HG03460 (cell line): ENCODE measurements around the gene IGF1R.

Experiments used
- ATAC-seq: cut with Tn5 transposase; IDR thresholded peaks from one replicate; pipeline ENCODE4 v1.9.1; 2021; ENCODE audit not compliant: unreplicated experiment

IGF1R gene

DNA sequence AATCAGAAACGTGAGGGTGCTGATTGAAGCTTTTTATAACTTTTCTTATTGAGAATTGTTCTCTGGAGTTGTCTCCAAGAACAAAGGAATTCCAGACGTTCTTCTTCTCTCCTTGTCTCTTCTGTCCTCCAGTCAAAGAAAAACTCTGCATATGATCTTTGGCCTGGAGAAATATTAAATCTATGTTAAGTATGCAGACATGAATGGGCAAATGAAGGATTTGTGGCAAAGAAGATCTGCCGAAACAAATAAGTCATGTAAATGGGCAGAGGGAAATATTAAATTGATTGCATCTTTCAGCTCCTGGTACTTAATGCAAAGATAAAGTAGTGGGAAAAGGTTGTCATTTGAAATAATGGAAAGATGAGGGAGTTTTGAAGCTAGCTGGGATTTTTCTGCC is 74.9 kb downstream of the IGF1R start:
- ATAC-seq, result no peak

GRCh38 chr15:98724048-98724447 is 75.7 kb downstream of the IGF1R start:
- no peak for ATAC-seq

GRCh38 chr15:98724494-98724893 is 76.2 kb downstream of the IGF1R start:
- no peak for ATAC-seq

GRCh38 chr15:98725874-98726273 is 77.5 kb downstream of the IGF1R start:
- no peak for ATAC-seq

DNA sequence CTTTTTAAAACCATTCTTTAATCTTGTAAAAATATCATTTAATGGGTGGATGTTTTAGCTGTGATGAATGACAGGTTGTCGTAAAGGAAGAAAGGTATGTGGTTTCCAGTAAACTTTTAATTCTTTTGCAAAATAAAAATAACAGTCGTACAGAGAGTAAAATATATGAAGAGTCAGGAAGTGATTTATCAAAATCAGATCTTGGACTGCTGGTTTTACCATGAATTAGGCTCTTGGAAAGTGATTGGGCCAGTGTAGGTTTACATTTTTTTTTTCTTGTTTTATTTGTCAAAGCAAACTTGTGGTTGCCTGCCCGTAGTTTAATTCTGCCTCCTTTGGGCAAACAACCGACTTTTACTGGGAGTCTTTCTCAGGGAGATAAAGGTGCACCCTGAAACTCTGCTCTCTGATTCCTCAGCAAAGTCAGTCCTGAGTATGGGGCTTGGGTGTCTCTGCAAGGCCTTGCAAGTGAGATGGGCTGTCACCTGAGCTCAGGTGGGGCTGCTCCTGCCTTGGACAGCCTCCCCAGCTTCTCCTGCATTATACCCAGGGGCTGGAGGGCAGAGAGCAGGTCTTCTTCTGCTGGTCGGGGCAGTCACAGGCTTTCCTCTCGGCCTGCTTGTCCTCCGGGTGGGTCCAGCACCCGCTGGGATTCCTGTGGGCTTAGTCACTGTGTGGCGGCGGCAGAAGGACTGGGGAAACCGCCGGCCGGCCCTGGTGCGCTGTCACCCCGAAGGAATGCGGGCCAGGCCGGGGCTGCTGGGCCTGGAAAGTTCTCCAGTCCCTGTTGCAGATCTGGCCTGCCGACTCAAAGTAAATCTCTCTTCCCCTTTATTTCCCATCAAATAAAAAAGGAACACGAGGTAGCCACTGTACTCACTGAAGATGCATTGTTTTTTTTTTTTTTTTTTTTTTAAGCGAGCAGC is 79.0 kb downstream of the IGF1R start:
- no peak for ATAC-seq

- ATAC-seq, result no peak
These were observed 79.9 kb downstream of the IGF1R start for GRCh38 chr15:98728082-98728810.

DNA sequence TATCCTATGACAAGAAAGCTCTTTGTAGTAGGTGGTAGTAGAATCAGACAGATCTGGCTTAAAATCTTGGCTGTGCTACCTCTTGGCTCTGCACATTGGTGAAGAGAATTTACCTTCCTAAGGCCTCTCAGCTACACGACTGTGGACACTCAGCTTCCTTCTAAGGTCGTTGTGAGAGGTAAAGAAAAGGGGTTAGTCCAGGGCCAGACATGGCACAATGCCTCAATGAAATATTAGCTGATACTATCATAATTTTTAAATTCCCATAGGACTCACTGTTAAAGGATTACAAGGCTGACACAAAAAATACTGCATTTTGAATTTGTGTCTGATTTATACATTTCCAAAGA is 80.4 kb downstream of the IGF1R start:
- ATAC-seq, result no peak

DNA sequence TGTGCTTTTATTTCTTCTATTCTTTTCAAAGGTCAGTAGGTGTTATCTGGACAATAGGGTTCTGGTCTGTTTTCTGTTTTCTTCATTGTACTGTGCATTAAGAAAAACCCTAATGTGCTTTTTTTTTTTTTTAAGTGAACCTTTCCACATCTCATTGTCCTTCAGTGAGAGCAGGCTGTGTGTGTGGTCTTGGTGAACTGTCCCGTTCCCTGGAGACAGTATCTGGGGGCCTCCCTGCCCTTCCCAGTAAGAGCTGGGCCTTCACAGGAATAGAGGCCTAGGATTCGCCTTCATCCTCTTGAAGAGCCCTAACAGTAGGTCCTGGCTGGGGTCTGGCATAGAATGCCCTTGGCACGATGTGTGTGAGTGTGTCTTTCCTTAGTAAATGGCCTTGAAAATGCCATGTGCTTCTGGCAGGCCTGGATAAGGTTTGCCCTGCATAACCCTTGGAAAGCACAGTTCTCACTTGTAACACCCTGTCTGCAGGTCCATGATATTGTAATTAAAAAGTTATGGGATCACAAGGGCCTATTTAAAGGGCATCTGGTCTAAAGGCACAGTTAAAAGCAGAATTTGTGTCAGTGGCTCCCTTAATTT is 81.2 kb downstream of the IGF1R start:
- ATAC-seq, result no peak

DNA sequence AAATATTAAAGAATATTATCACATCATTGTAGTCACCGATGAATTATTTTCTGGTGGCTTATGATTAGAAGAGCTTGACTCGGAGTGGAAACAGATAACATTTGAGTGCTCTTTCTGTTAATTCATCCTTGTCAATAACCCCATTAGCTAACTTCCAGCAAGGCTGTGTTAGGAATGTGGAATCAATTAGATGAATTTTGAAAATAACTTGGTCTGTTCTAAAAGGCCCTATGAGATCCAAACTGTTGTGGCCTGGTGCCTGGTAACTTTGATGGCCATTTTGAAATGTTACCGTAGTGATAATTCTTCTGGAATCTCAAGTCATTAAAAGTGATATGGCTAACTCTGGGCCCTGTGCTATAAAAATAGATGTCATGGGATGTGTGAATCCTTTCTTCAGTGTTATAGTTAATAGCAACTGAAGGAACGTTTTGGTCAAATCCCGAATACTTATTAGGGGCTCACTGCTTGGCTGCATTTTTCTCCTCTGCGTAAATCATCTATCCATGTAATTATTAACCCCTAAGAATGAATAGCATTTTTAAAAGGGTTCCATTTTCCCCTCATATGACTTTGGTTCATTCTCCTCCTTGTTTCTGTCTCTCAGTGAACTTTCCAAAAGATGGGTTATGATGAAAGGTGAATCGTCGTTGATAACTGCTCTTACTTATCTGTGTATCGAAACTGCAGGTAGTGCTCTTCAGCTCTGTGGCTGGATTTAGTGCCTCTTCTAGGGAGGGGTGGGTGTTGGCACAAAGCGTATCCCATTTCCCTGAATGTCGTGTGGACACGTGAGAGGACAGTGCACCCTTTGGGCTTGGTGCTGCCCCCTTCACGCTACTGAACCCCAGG is 82.7 kb downstream of the IGF1R start:
- no peak for ATAC-seq

DNA sequence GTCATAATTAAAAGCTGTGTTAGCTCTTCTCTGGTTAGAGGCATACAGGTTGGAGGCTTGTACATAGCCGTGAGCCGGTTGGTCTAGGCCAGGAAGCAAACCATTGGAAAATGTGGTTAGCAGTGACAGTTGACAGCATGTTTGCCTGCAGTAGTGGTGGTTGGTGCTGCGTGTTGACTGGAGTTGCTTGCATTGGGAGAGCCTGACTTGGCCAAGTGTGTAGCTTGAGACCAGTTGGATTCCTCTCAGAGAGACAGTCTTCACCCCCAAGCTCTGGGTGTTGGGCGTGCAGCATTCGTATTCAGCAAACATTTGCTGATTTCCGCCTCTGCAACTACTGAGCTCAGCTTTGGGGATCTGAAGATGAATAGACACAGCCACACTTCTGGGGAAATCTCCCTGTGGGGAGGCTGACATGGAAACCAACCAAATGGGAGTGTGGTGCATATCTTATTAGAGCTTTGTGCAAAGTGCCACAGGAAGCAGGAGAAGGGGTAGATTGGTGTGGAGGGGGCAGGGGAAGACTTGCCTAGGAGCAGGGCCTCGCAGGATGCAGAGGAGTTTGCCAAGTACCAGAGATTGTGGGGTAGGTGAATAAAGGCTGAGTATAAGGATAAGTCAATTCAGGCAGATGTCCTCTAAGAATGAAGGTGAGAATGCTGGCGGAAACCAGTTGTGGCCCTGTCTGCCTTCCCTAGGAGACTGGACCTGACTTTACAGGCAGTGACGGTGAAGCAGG is 83.5 kb downstream of the IGF1R start:
- ATAC-seq, result no peak

GRCh38 chr15:98733098-98733497 is 84.8 kb downstream of the IGF1R start:
- no peak for ATAC-seq

GRCh38 chr15:98734466-98735199 is 86.3 kb downstream of the IGF1R start:
- no peak for ATAC-seq

DNA sequence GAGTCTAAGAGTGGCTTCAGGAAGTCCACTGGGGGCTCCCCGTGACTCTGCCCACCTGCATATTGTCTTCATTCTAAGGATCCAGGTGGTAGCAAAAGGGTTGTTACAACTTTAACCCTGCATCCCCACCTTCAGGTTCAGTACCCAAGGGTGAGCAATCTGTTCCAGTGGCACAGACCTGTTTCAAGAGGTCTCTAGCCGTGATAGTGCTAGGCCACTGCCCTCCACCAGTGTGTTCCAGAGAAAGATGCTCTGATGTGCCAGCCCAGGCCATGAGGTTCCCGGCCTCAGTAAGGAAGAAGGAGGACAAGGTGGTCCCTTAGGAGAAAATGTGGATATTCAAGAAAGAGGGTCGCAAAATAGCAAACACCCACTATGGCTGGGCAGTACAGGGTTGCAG is 87.0 kb downstream of the IGF1R start:
- ATAC-seq, result no peak

- no peak for ATAC-seq
These were observed 87.7 kb downstream of the IGF1R start for GRCh38 chr15:98735895-98736617.

GRCh38 chr15:98737159-98737558 is 88.8 kb downstream of the IGF1R start:
- no peak for ATAC-seq

- no peak for ATAC-seq
These were observed 89.4 kb downstream of the IGF1R start for GRCh38 chr15:98737721-98738120.

GRCh38 chr15:98738689-98739401 is 90.5 kb downstream of the IGF1R start:
- ATAC-seq, result no peak

DNA sequence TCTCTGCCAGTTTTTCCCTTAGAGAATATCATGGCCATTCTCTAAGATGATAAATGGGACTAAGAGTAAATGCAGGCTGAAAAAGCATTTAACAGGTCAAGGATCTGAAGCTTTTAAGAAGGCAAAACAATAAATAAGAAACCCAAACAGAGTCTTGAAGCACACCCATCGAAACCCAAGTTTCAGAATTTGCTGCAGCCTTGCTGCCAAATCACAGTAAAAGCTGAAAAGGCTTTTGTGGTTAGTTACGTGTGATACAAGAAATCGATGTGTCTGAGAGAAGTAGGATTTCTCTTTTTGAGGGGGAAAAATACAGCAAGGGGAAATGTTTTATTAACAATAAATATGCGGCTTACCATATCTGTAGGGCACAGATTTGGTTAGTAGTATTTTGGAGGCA is 92.0 kb downstream of the IGF1R start:
- no peak for ATAC-seq
